H1 (cell line): ENCODE results near the gene LRRC4. TPM values are rescaled to one million over a fixed set of nuclear protein-coding genes. Genes with fewer than 3 reads are reported as not detected.

Source experiments
- CTCF ChIA-PET: fragments of 300-600 bp; sonication (Branson Sonifier 250); formaldehyde crosslinking; loops from one replicate; lab custom pipeline; 2021; ENCODE audit not compliant: partially characterized antibody; lab: Charles Lee
- POLR2A ChIA-PET: fragments of 300-600 bp; sonication (Branson Sonifier 250); formaldehyde crosslinking; loops from one replicate; lab custom pipeline; 2021; ENCODE audit warnings: inconsistent platforms; ENCODE audit not compliant: partially characterized antibody; lab: Charles Lee
- DNase-seq, 2 experiments: peaks; one replicate each; pipeline versions ENCODE4 v3.0.0 to v3.0.0-alpha.2; 2010 to 2022; ENCODE audit warnings: low spot score in 2 of 2, low read depth in 1 of 2, mixed read lengths in 1 of 2
- FAIRE-seq: peaks from 2 replicates; lab custom pipeline; 2011; peaks lifted over from hg19 to GRCh38; lab: Jason Lieb, UNC
- H2AFZ ChIP-seq: 2 replicates; pipeline ENCODE4 v1.8.1; 2012; ENCODE audit warnings: low read length, inconsistent platforms
- H2AK5ac ChIP-seq: 2 replicates; pipeline ENCODE4 v1.6.1; 2013; ENCODE audit warnings: low read depth, low read length
- H2BK120ac ChIP-seq: replicated peaks from 2 replicates; pipeline ENCODE3; 2013; ENCODE audit warnings: low read depth, low read length, inconsistent platforms
- H2BK12ac ChIP-seq: 2 replicates; pipeline ENCODE4 v1.6.1; 2013; ENCODE audit warnings: low read depth, low read length
- H2BK15ac ChIP-seq: 2 replicates; pipeline ENCODE4 v1.6.1; 2013; ENCODE audit warnings: low read length
- H2BK20ac ChIP-seq: 2 replicates; pipeline ENCODE4 v1.6.1; 2013; ENCODE audit warnings: low read length
- H2BK5ac ChIP-seq: 2 replicates; pipeline ENCODE4 v1.6.1; 2013; ENCODE audit warnings: low read depth, low read length
- H3K14ac ChIP-seq: 2 replicates; pipeline ENCODE4 v1.6.1; 2013; ENCODE audit warnings: inconsistent platforms; ENCODE audit not compliant: insufficient read length
- H3K18ac ChIP-seq: 2 replicates; pipeline ENCODE4 v1.6.1; 2013; ENCODE audit warnings: low read length; ENCODE audit errors: extremely low read depth
- H3K23ac ChIP-seq: 2 replicates; pipeline ENCODE4 v1.6.1; 2013; ENCODE audit warnings: inconsistent platforms; ENCODE audit not compliant: insufficient read length
- H3K23me2 ChIP-seq: 2 replicates; pipeline ENCODE4 v1.6.1; 2013; ENCODE audit warnings: low read depth, low read length
- H3K27ac ChIP-seq: 2 replicates; pipeline ENCODE4 v1.6.1; 2011; ENCODE audit warnings: low read depth, low read length, inconsistent platforms
- H3K27me3 ChIP-seq, 4 experiments: replicated peaks in 1 of 4; 1 replicate in 1 of 4; 2 replicates in 3 of 4; pipeline versions ENCODE4 v1.6.1 to v1.8.1; 2011 to 2013; ENCODE audit warnings: low read length in 3 of 4, mild to moderate bottlenecking in 3 of 4, inconsistent platforms in 2 of 4, mixed read lengths in 2 of 4, moderate library complexity in 1 of 4; ENCODE audit not compliant: control insufficient read depth in 3 of 4, insufficient read depth in 3 of 4; ENCODE audit errors: extremely low read depth in 1 of 4
- H3K36me3 ChIP-seq, 4 experiments: 2 replicates each; pipeline versions ENCODE4 v1.6.1 to v1.8.1; 2011 to 2013; ENCODE audit warnings: mild to moderate bottlenecking in 4 of 4, low read length in 3 of 4, moderate library complexity in 2 of 4, control low read depth in 1 of 4, inconsistent platforms in 1 of 4; ENCODE audit not compliant: insufficient read depth in 4 of 4, control insufficient read depth in 2 of 4
- H3K4ac ChIP-seq: replicated peaks from 2 replicates; pipeline ENCODE3; 2013; ENCODE audit warnings: low read length, low read depth, mixed read lengths, inconsistent platforms; ENCODE audit not compliant: insufficient read length
- H3K4me1 ChIP-seq, 4 experiments: replicated peaks in 1 of 4; 1 replicate in 1 of 4; 2 replicates in 3 of 4; pipeline versions ENCODE4 v1.6.1 to v1.8.1; 2011 to 2013; ENCODE audit warnings: low read length in 3 of 4, inconsistent platforms in 2 of 4, mixed read lengths in 1 of 4; ENCODE audit not compliant: insufficient read depth in 4 of 4, control insufficient read depth in 3 of 4
- H3K4me2 ChIP-seq, 2 experiments: 2 replicates each; pipeline versions ENCODE4 v1.6.1 to v1.8.1; 2011 to 2013; ENCODE audit warnings: low read depth in 2 of 2, low read length in 2 of 2, control low read depth in 1 of 2, inconsistent platforms in 1 of 2, mild to moderate bottlenecking in 1 of 2; ENCODE audit not compliant: insufficient read depth in 1 of 2
- H3K4me3 ChIP-seq, 4 experiments: fragments of 200-600, 300-600 bp in 1 of 4; sonication (generic), shearing (Covaris generic), sonication (Bioruptor Twin) in 1 of 4; 2 replicates each; pipeline versions ENCODE4 v1.5.1 to v1.8.1; 2011 to 2016; ENCODE audit warnings: low read length in 4 of 4, low read depth in 3 of 4, control low read depth in 2 of 4, inconsistent platforms in 2 of 4, mild to moderate bottlenecking in 2 of 4, mixed read lengths in 1 of 4, moderate library complexity in 1 of 4; ENCODE audit not compliant: insufficient read depth in 2 of 4; ENCODE audit errors: extremely low read depth in 1 of 4
- H3K56ac ChIP-seq: replicated peaks from 2 replicates; pipeline ENCODE3; 2013; ENCODE audit warnings: low read depth, mild to moderate bottlenecking, mixed read lengths, low read length, inconsistent platforms; ENCODE audit not compliant: insufficient read length
- H3K79me1 ChIP-seq: 2 replicates; pipeline ENCODE4 v1.6.1; 2013; ENCODE audit warnings: low read depth, low read length, control low read depth
- H3K79me2 ChIP-seq, 2 experiments: 2 replicates each; pipeline versions ENCODE4 v1.6.1 to v1.8.1; 2012 to 2013; ENCODE audit warnings: low read length in 2 of 2, mild to moderate bottlenecking in 2 of 2, inconsistent platforms in 1 of 2; ENCODE audit not compliant: insufficient read depth in 2 of 2, control insufficient read depth in 1 of 2
- H3K9ac ChIP-seq, 4 experiments: replicated peaks in 1 of 4; 1 replicate in 1 of 4; 2 replicates in 3 of 4; pipeline versions ENCODE4 v1.6.1 to v1.8.1; 2011 to 2013; ENCODE audit warnings: low read depth in 3 of 4, low read length in 3 of 4, control low read depth in 2 of 4, mild to moderate bottlenecking in 2 of 4, moderate library complexity in 2 of 4, inconsistent platforms in 1 of 4; ENCODE audit errors: extremely low read depth in 1 of 4
- H3K9me3 ChIP-seq, 2 experiments: 2 replicates each; pipeline versions ENCODE4 v1.6.1 to v1.8.1; 2012 to 2013; ENCODE audit warnings: mild to moderate bottlenecking in 2 of 2, moderate library complexity in 2 of 2, control low read depth in 1 of 2, inconsistent platforms in 1 of 2, low read depth in 1 of 2, low read length in 1 of 2, mixed read lengths in 1 of 2; ENCODE audit not compliant: insufficient read depth in 2 of 2
- H4K20me1 ChIP-seq, 2 experiments: replicated peaks in 1 of 2; 2 replicates each; pipeline versions ENCODE3 to v1.8.1; 2011 to 2013; ENCODE audit warnings: inconsistent platforms in 2 of 2, low read length in 2 of 2, mild to moderate bottlenecking in 1 of 2; ENCODE audit not compliant: insufficient read depth in 2 of 2, control insufficient read depth in 1 of 2
- H4K5ac ChIP-seq: 2 replicates; pipeline ENCODE4 v1.6.1; 2013; ENCODE audit warnings: low read length, low read depth, mixed read lengths, inconsistent platforms; ENCODE audit not compliant: insufficient read length
- H4K8ac ChIP-seq: 2 replicates; pipeline ENCODE4 v1.8.0; 2013; ENCODE audit warnings: mild to moderate bottlenecking, moderate library complexity, low read length, inconsistent platforms; ENCODE audit not compliant: insufficient read depth; ENCODE audit errors: extremely low read depth
- H4K91ac ChIP-seq: replicated peaks from 2 replicates; pipeline ENCODE3; 2013; ENCODE audit warnings: low read length, mixed read lengths, inconsistent platforms; ENCODE audit not compliant: insufficient read length
- CBX5 ChIP-seq: fragments of 300-800, 300-1000 bp; sonication (generic); IDR thresholded peaks from 2 replicates; pipeline ENCODE4 v1.7.1; 2016; ENCODE audit warnings: antibody characterized with exemption, low read length, low read depth
- TAF7 ChIP-seq: optimal IDR thresholded peaks from 2 replicates; pipeline ENCODE3; 2011; ENCODE audit warnings: low read depth, mild to moderate bottlenecking, inconsistent platforms, low read length, moderate library complexity, borderline replicate concordance
- WGBS, 2 experiments: shearing (Covaris generic) in 1 of 2; methylation state at CpG; one replicate each; pipeline versions ENCODE4 v1.1.6 to v1.1.7; 2013 to 2015; ENCODE audit warnings: low lambda C conversion rate in 2 of 2, mixed read lengths in 2 of 2, inconsistent platforms in 1 of 2, low coverage in 1 of 2, missing lambda C conversion rate in 1 of 2; ENCODE audit not compliant: insufficient replicate concordance in 2 of 2, insufficient coverage in 1 of 2, insufficient read length in 1 of 2; ENCODE audit errors: extremely low coverage in 1 of 2, missing lambda C conversion rate in 1 of 2; 5-methylcytosine and 5-hydroxymethylcytosine counted together
- polyA plus RNA-seq, 7 experiments: library from polyadenylated mRNA; depleted of rRNA in 3 of 7; stranded (reverse) in 5 of 7; unstranded in 2 of 7; fragments of >200 nt in 5 of 7; fragments of 200-250 nt in 2 of 7; gene quantifications; 1 replicate in 5 of 7; 2 replicates in 1 of 7; 4 replicates in 1 of 7; pipeline versions ENCODE4 v1.2.1 to v1.2.3, GENCODE V29; 2011 to 2013; ENCODE audit warnings: missing spikeins in 2 of 7, mixed read lengths in 2 of 7
- total RNA-seq: library from RNA; stranded (reverse); fragmentation: NEBNext Ultra II Directional; extraction: Animal tissue kit (Norgen Biotek cat#: 25700); gene quantifications from 2 replicates; pipeline ENCODE4 v1.2.1, GENCODE V29; 2021

LRRC4 gene
- total and polyA plus RNA-seq, 2 of the 8 experiments (the other 6 are each of a cell fraction or from before 2014, with no cell fraction given): 13.4 to 16.4 TPM

DNA sequence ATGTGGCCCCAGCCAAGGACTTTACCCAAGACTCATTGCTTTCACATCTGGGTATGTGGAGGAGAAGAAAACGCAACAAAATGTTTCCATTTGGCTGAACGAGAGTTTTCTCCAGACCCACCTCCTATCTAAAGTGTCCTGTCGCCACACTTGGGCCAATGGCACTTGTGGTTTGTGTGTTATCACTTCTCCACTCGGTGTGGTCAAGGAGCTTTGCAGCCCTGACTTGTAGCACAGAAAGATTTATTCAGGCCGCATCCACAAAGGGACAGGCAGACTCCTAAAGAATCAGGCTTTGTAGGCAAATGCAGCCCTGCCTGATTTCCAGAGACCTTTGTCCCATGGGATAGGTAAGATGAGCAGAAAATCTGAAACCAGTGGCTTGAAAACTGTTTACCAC, 12.8 kb upstream of the LRRC4 start:
- FAIRE-seq: no peak
- peaks cover 0 to 7% of the 10 kb centered on the region in 2 experiments for H4K20me1 ChIP-seq
- H3K23me2 ChIP-seq: no peaks in the 10 kb centered on the region
- no peak overlapping the region for H2BK5ac ChIP-seq
- H3K27me3 ChIP-seq: no peaks in the 10 kb centered on the region
- no peak overlapping the region for H3K4ac ChIP-seq
- no peak overlapping the region for H3K4me2 ChIP-seq
- H2BK20ac ChIP-seq: no peak overlapping the region
- no peak overlapping the region for H2BK15ac ChIP-seq
- no peak overlapping the region for H3K23ac ChIP-seq
- 88% methylated on average over 5 of the region's 5 CpGs; no CpG with 5 or more reads in 1 of the 2 experiments for WGBS, 2 experiments
- H3K14ac ChIP-seq: no peak overlapping the region
- POLR2A ChIA-PET: no interaction called here
- H3K9me3 ChIP-seq: no peaks in the 10 kb centered on the region
- no peaks in the 10 kb centered on the region for H3K79me2 ChIP-seq
- H3K9ac ChIP-seq: no peak overlapping the region
- no peak overlapping the region for H2AFZ ChIP-seq
- H3K27ac ChIP-seq: no peak overlapping the region
- no peaks in the 10 kb centered on the region for H3K36me3 ChIP-seq
- no peak overlapping the region for H4K5ac ChIP-seq
- no peak overlapping the region for H4K91ac ChIP-seq
- H2BK120ac ChIP-seq: no peak overlapping the region
- no peak overlapping the region for H3K4me3 ChIP-seq
- no peak overlapping the region for H3K56ac ChIP-seq
- H3K18ac ChIP-seq: no peak overlapping the region
- no peaks in the 10 kb centered on the region for H3K4me1 ChIP-seq
- H2AK5ac ChIP-seq: no peak overlapping the region
- no peak for TF ChIP-seq TAF7
- TF ChIP-seq CBX5: no peak
- TF ChIP-seq, all 59 proteins: peak for 0
- no peaks in the 10 kb centered on the region; the same call in 1 of the 2 replicates for H3K79me1 ChIP-seq
- no peak for DNase-seq
- no peak overlapping the region for H2BK12ac ChIP-seq
- H4K8ac ChIP-seq: no peak overlapping the region
- CTCF ChIA-PET: interaction anchor here (0.8 to 15.3 kb wide), 6 partner anchors 8 to 335 kb away, joined by 3 to 113 read pairs (median 10); no protein-coding TSS in a partner anchor
